Measurements from ENCODE around the gene GRIK2. TPM values are rescaled to one million over a fixed set of nuclear protein-coding genes. Genes with fewer than 3 reads are reported as not detected.

GRIK2 gene
- total and polyA plus RNA-seq, 7 donors, result 0.25 to 8.9 (median 2.1) TPM; not detected in 2

GRCh38 chr6:101912311-101912710 is 518.8 kb downstream of the GRIK2 start:
- Histone ChIP-seq H3K4me1 (no peaks in the 10 kb centered on the region), H3K9me3 (no peaks in the 10 kb centered on the region), H3K36me3 (no peaks in the 10 kb centered on the region), H3K4me3 (no peak overlapping the region), H3K27ac (no peak overlapping the region), H3K27me3 (no peaks in the 10 kb centered on the region)
- DNase-seq, result no peak
- no peak for TF ChIP-seq EP300 (IDR thresholded peaks at IDR 0.05)
- intact Hi-C loops (cut with DNase I), result no loop called here
- 75 to 83% methylated on average over 5 of the region's 5 CpGs for WGBS, 2 donors

DNA sequence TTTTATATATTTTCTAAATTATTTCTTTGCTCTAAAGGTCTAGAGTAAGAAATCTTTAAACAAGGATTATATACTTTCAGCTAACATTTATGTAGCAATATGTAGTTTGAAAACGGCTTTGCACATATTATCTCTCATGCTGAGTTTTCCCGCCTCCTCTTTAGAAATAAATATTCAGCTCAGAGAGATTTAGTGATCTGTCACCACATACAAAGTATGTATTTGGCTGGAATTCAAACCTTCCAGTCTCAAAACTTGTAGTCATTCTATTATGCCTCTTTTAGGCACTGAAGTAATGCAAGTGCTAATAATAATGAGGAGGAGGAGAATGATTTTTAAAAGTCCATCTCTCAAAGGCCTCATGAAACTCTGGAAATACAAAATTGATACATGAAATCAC is 525.0 kb downstream of the GRIK2 start:
- intact Hi-C loops (cut with DNase I), result no loop called here
- no peak overlapping the region for H3K27ac ChIP-seq
- WGBS, 2 donors, result 57 to 84% methylated on average over 2 of the region's 2 CpGs
- no peaks in the 10 kb centered on the region for H3K9me3 ChIP-seq
- H3K27me3 ChIP-seq, result no peaks in the 10 kb centered on the region
- H3K36me3 ChIP-seq, result no peaks in the 10 kb centered on the region
- DNase-seq, result no peak
- TF ChIP-seq CTCF (IDR thresholded peaks at IDR 0.05) (no peak), POLR2A (IDR thresholded peaks at IDR 0.05) (no peak), EP300 (IDR thresholded peaks at IDR 0.05) (no peak), POLR2AphosphoS5 (IDR thresholded peaks at IDR 0.05) (no peak)
- no peak overlapping the region for H3K4me3 ChIP-seq
- H3K4me1 ChIP-seq, result no peaks in the 10 kb centered on the region

DNA sequence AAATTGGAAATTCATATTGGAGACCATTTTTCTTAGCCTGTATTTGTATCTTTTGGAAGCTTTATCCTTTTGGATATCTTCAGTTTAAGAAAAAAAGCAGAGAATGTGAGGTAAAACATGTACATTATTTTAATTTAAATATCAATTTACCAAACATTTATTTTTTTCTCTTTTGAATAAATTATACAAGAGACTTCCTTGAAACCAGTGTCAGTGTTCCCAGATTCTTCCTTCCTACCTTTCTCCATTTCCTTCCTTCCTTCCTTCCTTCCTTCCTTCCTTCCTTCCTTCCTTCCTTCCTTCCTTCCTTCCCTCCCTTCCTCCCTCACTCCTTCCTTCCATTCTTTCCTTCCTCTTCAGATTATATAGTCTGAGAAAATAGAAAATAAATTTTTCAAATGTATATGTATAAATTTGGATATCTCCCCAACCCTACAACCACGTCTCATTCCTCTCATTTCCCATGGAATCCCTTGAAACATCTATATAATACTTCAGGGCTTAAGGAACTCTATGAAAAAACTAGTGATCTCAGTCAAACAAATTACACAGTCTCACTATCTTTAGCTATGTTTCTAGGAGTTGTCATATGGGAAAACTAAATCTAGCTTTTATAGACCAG is 528.4 kb downstream of the GRIK2 start:
- WGBS, 2 donors, result 43 to 65% methylated on average over 1 of the region's 1 CpG

DNA sequence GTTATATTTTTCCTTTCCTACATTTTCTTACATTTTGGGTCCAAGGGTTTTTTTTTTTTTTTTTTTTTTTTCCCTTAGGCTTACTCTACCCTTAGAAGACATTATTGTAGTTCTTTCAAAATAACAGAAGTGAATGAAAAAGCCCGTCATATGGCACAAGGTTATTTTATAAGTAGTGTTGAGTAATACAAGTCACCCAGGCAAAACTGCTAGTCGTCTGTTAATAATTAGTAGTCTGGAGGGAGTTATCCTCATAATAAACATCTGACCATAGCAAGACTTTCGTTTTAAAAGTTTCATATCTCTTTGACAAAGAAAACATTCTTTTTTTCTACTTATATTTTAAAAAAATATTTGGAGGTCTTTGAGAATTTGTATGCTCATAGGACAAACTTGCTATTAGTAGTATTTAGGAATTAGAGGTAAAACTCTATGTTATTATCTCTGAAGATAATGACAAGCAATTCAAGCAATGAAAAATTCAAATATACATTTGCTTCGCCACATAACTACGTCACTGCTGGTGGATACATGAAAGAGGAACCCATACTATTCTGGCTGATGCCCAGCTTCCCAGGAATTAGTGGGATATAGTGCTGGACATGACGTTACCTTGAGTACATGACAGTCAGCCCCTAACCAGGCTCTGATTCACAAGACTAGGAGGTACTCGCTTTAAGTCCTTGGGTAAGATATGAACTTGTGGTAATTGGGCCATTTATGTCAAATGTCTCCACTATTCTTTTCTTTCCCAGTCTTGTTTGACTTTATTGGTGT is 532.8 kb downstream of the GRIK2 start:
- no peak for DNase-seq

More for the DNA sequence above, 528.4 kb downstream of the GRIK2 start:
- H3K9me3 ChIP-seq, result no peaks in the 10 kb centered on the region
- intact Hi-C loops (cut with DNase I), result no loop called here
- no peak for DNase-seq
- TF ChIP-seq CTCF (IDR thresholded peaks at IDR 0.05) (no peak), POLR2AphosphoS5 (IDR thresholded peaks at IDR 0.05) (no peak), EP300 (IDR thresholded peaks at IDR 0.05) (no peak), POLR2A (IDR thresholded peaks at IDR 0.05) (no peak)
- no peaks in the 10 kb centered on the region for H3K4me1 ChIP-seq
- no peaks in the 10 kb centered on the region for H3K36me3 ChIP-seq
- H3K27me3 ChIP-seq, result no peaks in the 10 kb centered on the region
- H3K27ac ChIP-seq, result no peak overlapping the region
- no peak overlapping the region for H3K4me3 ChIP-seq

More for the DNA sequence above, 532.8 kb downstream of the GRIK2 start:
- no peak overlapping the region for H3K27ac ChIP-seq
- H3K27me3 ChIP-seq, result no peaks in the 10 kb centered on the region
- H3K4me1 ChIP-seq, result no peaks in the 10 kb centered on the region
- no peaks in the 10 kb centered on the region for H3K9me3 ChIP-seq
- intact Hi-C loops (cut with DNase I), result no loop called here
- H3K36me3 ChIP-seq, result no peaks in the 10 kb centered on the region
- 66 to 77% methylated on average over 7 of the region's 7 CpGs for WGBS, 2 donors
- no peak overlapping the region for H3K4me3 ChIP-seq
- TF ChIP-seq CTCF (IDR thresholded peaks at IDR 0.05) (no peak), POLR2A (IDR thresholded peaks at IDR 0.05) (no peak), EP300 (IDR thresholded peaks at IDR 0.05) (no peak), POLR2AphosphoS5 (IDR thresholded peaks at IDR 0.05) (no peak)
